ENCODE data around the gene RASSF6.

DNA sequence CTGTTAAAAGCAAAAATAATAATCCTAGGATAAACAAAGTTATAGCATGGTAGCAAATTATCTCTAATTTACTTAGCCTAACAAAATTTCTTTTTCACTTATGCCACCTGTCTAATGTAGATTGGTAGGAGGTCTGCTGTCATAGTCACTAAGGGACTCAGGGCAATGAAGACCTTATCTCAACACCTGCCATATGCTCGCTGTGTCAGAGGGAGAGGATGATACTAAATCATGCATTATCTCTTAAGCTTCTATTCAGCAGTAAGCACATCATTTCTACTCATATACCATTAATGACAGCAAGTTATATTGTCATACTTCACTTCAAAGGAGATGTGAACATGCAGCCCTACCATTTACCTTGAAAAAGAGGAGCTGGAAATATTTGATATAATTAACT lies 94.6 kb downstream of the RASSF6 start:
- TF ChIP-seq EZH2 (IDR thresholded peaks at IDR 0.05; ENCODE audit: low read length, unreplicated experiment) (no peak), EZH2phosphoT487 (IDR thresholded peaks at IDR 0.05; ENCODE audit: borderline replicate concordance, low read length) (no peak)
- TF ChIP-seq, protein P1, sequence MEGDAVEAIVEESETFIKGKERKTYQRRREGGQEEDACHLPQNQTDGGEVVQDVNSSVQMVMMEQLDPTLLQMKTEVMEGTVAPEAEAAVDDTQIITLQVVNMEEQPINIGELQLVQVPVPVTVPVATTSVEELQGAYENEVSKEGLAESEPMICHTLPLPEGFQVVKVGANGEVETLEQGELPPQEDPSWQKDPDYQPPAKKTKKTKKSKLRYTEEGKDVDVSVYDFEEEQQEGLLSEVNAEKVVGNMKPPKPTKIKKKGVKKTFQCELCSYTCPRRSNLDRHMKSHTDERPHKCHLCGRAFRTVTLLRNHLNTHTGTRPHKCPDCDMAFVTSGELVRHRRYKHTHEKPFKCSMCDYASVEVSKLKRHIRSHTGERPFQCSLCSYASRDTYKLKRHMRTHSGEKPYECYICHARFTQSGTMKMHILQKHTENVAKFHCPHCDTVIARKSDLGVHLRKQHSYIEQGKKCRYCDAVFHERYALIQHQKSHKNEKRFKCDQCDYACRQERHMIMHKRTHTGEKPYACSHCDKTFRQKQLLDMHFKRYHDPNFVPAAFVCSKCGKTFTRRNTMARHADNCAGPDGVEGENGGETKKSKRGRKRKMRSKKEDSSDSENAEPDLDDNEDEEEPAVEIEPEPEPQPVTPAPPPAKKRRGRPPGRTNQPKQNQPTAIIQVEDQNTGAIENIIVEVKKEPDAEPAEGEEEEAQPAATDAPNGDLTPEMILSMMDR (conservative IDR thresholded peaks at IDR 0.05; ENCODE audit: low read depth, low read length), result no peak

All from PC-3 (cell line).